GM12874 (cell line): ENCODE results near the gene AVPR2.

Experiments used
- CTCF ChIP-seq: IDR thresholded peaks from 2 replicates; pipeline ENCODE4 v1.5.1; 2011; ENCODE audit warnings: low read depth, mild to moderate bottlenecking, control low read depth, low read length, moderate library complexity; ENCODE audit not compliant: insufficient read depth

The AVPR2 gene

GRCh38 chrX:153945956-153946943, 41.8 kb downstream of the AVPR2 start:
- TF ChIP-seq CTCF, result no peak

- TF ChIP-seq CTCF, result peak; percentile 83
Measured at GRCh38 chrX:153947009-153947769, 42.7 kb downstream of the AVPR2 start.

- no peak for TF ChIP-seq CTCF
Measured at GRCh38 chrX:153948002-153948466, 43.6 kb downstream of the AVPR2 start.

DNA sequence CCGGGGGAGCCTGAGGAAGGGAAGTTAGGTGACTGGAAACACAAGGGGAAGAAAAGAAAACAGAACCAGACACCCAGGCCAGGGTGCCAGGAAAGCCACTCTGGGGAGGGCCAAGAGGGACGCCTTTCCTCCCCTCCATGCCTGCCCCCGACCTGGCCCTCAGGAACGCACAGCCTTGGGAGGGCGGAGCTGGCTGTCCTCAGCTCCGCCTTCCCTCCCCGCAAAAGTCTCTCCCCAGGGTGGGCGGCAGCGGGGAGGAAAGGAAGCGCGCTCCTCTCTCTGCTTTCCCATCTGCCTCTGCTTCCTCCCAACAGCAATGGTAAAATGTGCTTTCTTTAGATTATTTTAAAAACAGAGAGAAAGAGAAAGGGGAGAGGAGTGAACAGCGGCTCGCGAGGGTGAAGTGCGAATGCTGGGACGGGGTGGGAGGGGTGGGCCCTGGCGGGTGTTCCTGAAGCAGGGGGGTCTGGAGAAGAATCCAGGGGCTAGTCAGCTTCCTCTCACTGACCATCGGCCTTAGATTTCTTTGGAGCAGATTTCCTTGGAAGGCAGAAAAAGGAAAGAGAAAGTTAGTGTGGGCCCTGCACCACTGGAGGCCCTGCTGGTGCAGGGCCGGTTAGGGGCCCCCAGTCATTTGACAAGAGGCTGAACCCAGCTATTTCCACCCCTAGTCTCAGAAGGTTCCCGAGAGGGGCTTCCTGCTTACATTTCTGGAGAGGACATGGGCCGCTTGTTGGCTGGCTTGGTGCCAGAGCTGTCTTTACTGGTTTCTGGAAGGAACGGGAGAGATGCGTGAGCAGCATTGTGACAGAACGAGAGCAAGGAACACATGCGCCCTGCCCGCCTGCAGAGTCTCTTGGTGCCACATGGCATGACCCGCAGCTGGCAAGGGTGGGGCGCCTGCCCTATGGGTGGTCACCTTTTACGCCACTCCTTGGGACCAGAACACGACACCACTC, 44.7 kb downstream of the AVPR2 start:
- TF ChIP-seq CTCF, result no peak

DNA sequence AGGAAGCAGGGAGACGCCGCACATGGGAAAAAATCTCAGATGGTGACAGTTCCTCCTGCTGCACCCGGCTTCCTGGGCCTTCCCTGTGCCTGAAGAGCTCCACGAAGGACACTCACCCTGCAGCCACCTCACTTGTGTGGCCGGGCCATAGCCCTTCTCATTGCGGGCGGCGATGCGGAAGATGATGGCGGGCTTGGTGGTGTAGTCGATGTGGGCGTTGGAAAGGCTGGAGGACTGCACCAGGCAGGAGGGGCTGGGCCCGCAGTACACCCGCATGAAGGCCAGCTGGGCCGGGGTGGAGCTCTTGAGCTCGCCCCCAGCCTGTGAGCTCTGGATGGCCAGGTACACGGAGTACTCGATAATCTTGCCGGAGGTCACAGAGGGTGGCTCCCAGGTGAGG, 45.7 kb downstream of the AVPR2 start:
- TF ChIP-seq CTCF, result no peak

GRCh38 chrX:153951683-153952372, 47.4 kb downstream of the AVPR2 start:
- no peak for TF ChIP-seq CTCF
